ENCODE measurements around the gene RPS27L. TPM values are rescaled to one million over a fixed set of nuclear protein-coding genes. Genes with fewer than 3 reads are reported as not detected.

RPS27L gene
- total RNA-seq, 1 donor from 2014 or later, result 202 TPM

DNA sequence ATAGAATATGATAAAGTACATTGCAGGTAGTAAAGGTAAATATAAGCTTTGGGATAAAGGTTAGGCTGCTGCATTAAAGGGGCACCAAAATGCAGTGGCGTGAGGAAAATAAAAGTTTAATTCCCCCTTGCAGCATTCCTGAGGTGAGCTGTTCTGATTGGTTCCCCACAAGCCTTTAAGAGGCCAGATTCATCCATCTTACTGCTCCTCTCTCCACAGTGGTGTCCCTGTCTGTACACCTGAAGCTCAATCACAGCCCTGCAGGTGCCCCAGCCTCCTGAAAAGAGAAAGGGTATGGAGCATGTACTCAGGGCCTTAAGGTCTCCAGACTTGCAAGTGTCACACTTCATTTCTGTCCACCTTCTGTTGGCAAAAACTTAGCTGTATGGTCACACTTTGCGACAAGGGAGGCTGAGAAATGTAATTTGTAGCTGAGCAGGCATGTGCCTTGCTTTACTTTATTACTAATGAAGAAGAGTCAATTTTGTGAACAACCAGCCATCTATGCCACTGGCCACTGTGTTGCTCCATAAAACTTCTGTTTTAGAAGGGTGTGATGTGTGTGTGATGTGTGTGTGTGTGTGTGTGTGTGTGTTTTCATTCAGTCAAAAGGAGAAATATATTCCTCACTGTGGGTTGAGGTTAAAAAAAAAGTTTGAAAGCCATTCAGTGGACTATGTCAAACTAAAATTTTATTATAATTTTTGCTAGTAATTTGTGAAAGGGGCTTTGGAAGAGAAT lies 22.9 kb downstream of the RPS27L start:
- H3K9me3 Mint-ChIP-seq (ENCODE audit: unreplicated experiment), result no peaks in the 10 kb centered on the region
- no peak for DNase-seq (ENCODE audit: extremely low spot score, unreplicated experiment)
- peaks cover 35% of the 10 kb centered on the region for H3K4me1 Mint-ChIP-seq (ENCODE audit: unreplicated experiment)
- H3K36me3 Mint-ChIP-seq (ENCODE audit: unreplicated experiment), result peaks cover 14% of the 10 kb centered on the region
- no peak overlapping the region for H3K4me3 Mint-ChIP-seq (ENCODE audit: unreplicated experiment)
- no peak for TF ChIP-seq CTCF (IDR thresholded peaks at IDR 0.05)
- peak overlapping the region; percentile 73 for H3K27ac Mint-ChIP-seq (ENCODE audit: unreplicated experiment)
- no peaks in the 10 kb centered on the region for H3K27me3 Mint-ChIP-seq (ENCODE audit: unreplicated experiment)

DNA sequence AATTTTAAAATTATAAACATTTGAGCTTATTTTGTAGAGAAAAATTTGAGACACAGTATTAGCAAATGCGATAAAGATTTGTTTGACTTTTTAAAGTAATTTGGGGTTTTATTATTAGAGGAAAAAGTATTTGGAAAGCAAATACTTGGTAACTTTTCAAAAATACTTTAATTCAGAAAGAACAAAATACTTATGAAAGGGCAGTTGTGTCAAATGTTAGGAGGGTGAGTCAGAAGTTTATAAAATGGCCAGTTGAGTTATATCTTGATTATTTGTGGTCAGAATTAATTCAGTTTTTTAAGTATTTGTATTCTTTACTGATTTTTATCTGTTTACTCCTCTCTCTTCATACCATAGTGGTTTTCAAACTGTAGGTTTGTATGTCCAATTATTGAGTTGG lies 23.5 kb downstream of the RPS27L start:
- no peak for DNase-seq (ENCODE audit: extremely low spot score, unreplicated experiment)
- Mint-ChIP-seq H3K9me3 (ENCODE audit: unreplicated experiment) (no peaks in the 10 kb centered on the region), H3K4me3 (ENCODE audit: unreplicated experiment) (no peak overlapping the region), H3K27ac (ENCODE audit: unreplicated experiment) (peak overlapping the region; percentile 73), H3K4me1 (ENCODE audit: unreplicated experiment) (peaks cover 35% of the 10 kb centered on the region), H3K36me3 (ENCODE audit: unreplicated experiment) (peaks cover 16% of the 10 kb centered on the region), H3K27me3 (ENCODE audit: unreplicated experiment) (no peaks in the 10 kb centered on the region)
- TF ChIP-seq CTCF (IDR thresholded peaks at IDR 0.05), result no peak

- no peaks in the 10 kb centered on the region for H3K9me3 Mint-ChIP-seq (ENCODE audit: unreplicated experiment)
- no peaks in the 10 kb centered on the region for H3K27me3 Mint-ChIP-seq (ENCODE audit: unreplicated experiment)
- DNase-seq (ENCODE audit: extremely low spot score, unreplicated experiment), result no peak
- H3K4me1 Mint-ChIP-seq (ENCODE audit: unreplicated experiment), result peaks cover 7% of the 10 kb centered on the region
- no peak overlapping the region for H3K27ac Mint-ChIP-seq (ENCODE audit: unreplicated experiment)
- TF ChIP-seq CTCF (IDR thresholded peaks at IDR 0.05), result no peak
- H3K4me3 Mint-ChIP-seq (ENCODE audit: unreplicated experiment), result no peak overlapping the region
- peaks cover 20% of the 10 kb centered on the region for H3K36me3 Mint-ChIP-seq (ENCODE audit: unreplicated experiment)
Measured at GRCh38 chr15:63126726-63127125, 30.6 kb downstream of the RPS27L start.

GRCh38 chr15:63124506-63124905 lies 32.8 kb downstream of the RPS27L start:
- Mint-ChIP-seq H3K4me3 (ENCODE audit: unreplicated experiment) (no peak overlapping the region), H3K27me3 (ENCODE audit: unreplicated experiment) (no peaks in the 10 kb centered on the region), H3K36me3 (ENCODE audit: unreplicated experiment) (peaks cover 14% of the 10 kb centered on the region), H3K9me3 (ENCODE audit: unreplicated experiment) (peaks cover 6% of the 10 kb centered on the region), H3K27ac (ENCODE audit: unreplicated experiment) (no peak overlapping the region), H3K4me1 (ENCODE audit: unreplicated experiment) (peaks cover 13% of the 10 kb centered on the region)
- no peak for DNase-seq (ENCODE audit: extremely low spot score, unreplicated experiment)
- no peak for TF ChIP-seq CTCF (IDR thresholded peaks at IDR 0.05)

GRCh38 chr15:63122002-63122875 lies 35.0 kb downstream of the RPS27L start:
- Mint-ChIP-seq H3K4me3 (ENCODE audit: unreplicated experiment) (peak overlapping the region; percentile 91), H3K36me3 (ENCODE audit: unreplicated experiment) (peaks cover 10% of the 10 kb centered on the region), H3K27ac (ENCODE audit: unreplicated experiment) (peak overlapping the region; percentile 85), H3K27me3 (ENCODE audit: unreplicated experiment) (no peaks in the 10 kb centered on the region), H3K9me3 (ENCODE audit: unreplicated experiment) (peaks cover 10% of the 10 kb centered on the region), H3K4me1 (ENCODE audit: unreplicated experiment) (peaks cover 13% of the 10 kb centered on the region)
- TF ChIP-seq CTCF (IDR thresholded peaks at IDR 0.05), result peak; percentile 31
- DNase-seq (ENCODE audit: extremely low spot score, unreplicated experiment), result peak; percentile 91

All from osteocyte (in vitro differentiated cells).